ENCODE measurements around the gene AQP12A.
"Not testable (repeated sequence)": the region's sequence is repeated elsewhere in the genome, so short reads cannot be mapped to it uniquely, and the experiment has no call there.

AQP12A gene

GRCh38 chr2:240688553-240688919, 3.1 kb upstream of the AQP12A start:
- no peak for TF ChIP-seq CTCF (IDR thresholded peaks at IDR 0.05; ENCODE audit: borderline replicate concordance, extremely low read depth, low read length, poor library complexity, severe bottlenecking)
- H4K20me1 ChIP-seq (ENCODE audit: insufficient read depth, low read length) = no peaks in the 10 kb centered on the region
- H3K79me2 ChIP-seq (ENCODE audit: insufficient read depth, low read length) = no peaks in the 10 kb centered on the region
- no peaks in the 10 kb centered on the region for H3K9me3 ChIP-seq (ENCODE audit: insufficient read depth, low read length, severe bottlenecking)
- H3K4me2 ChIP-seq (ENCODE audit: insufficient read depth, low read length) = no peak overlapping the region
- H3K36me3 ChIP-seq (ENCODE audit: insufficient read depth, low read length) = no peaks in the 10 kb centered on the region
- DNase-seq (no peak), ATAC-seq (ENCODE audit: insufficient read depth, low read depth) (no peak)
- H3K27me3 ChIP-seq (ENCODE audit: insufficient read depth, low read length, poor library complexity) = peaks cover 10% of the 10 kb centered on the region
- no peak overlapping the region for H3K27ac ChIP-seq (ENCODE audit: low read length)
- H3K4me1 ChIP-seq (ENCODE audit: insufficient read depth, low read length) = no peaks in the 10 kb centered on the region
- H3K4me3 ChIP-seq (ENCODE audit: low read depth in 1 of 2, low read length in 2 of 2) = no peak overlapping the region
- H2AFZ ChIP-seq (ENCODE audit: low read depth, low read length) = no peak overlapping the region
- no peak overlapping the region for H3K9ac ChIP-seq (ENCODE audit: low read depth, low read length)

GRCh38 chr2:240689975-240690374, 1.7 kb upstream of the AQP12A start:
- ATAC-seq (ENCODE audit: insufficient read depth, low read depth) = no peak
- Histone ChIP-seq H3K79me2 (ENCODE audit: insufficient read depth, low read length) (no peaks in the 10 kb centered on the region), H3K9me3 (ENCODE audit: insufficient read depth, low read length, severe bottlenecking) (no peaks in the 10 kb centered on the region), H3K4me1 (ENCODE audit: insufficient read depth, low read length) (no peaks in the 10 kb centered on the region), H3K36me3 (ENCODE audit: insufficient read depth, low read length) (no peaks in the 10 kb centered on the region), H3K27me3 (ENCODE audit: insufficient read depth, low read length, poor library complexity) (peaks cover 10% of the 10 kb centered on the region), H4K20me1 (ENCODE audit: insufficient read depth, low read length) (no peaks in the 10 kb centered on the region), H3K9ac (ENCODE audit: low read depth, low read length) (no peak overlapping the region), H3K27ac (ENCODE audit: low read length) (no peak overlapping the region), H3K4me3 (ENCODE audit: low read depth in 1 of 2, low read length in 2 of 2) (no peak overlapping the region), H2AFZ (ENCODE audit: low read depth, low read length) (no peak overlapping the region), H3K4me2 (ENCODE audit: insufficient read depth, low read length) (no peak overlapping the region)
- no peak for TF ChIP-seq CTCF (IDR thresholded peaks at IDR 0.05; ENCODE audit: borderline replicate concordance, extremely low read depth, low read length, poor library complexity, severe bottlenecking)
- TF ChIP-seq EZH2 (IDR thresholded peaks at IDR 0.05; ENCODE audit: borderline replicate concordance, low read depth, low read length, severe bottlenecking) = no peak
- no peak for DNase-seq

DNA sequence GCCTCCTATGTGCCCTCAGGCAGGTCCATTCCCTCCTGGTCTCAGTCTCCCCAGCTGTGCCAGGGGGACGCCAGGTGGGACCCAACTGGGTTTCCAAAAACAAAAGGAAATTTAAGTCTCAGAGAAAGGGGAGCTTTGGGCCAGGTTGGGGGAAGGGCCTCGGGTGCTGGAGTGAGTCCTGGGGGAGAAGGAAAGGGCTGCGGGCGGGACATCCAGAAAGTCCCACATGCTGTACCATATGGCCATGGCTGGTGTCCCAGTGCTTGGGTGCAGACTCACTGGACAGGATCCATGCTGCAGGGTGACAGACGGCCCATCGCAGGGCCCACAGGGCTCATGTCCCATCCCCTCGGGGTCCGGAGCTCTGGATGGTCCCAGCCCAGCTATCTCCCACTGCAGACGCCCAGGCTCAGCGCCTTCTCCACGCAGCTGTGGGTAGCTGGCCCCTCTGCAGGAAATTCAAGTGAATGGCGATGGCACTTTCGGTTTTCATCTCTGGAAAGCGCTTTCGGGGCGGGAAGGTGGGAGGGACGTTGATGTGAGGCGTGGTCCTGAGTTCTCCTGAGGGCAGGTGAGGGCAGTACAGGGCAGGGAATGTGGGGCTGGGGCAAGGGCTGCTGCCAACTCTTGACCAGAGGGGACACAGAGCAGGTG, 1.1 kb upstream of the AQP12A start:
- H3K4me3 ChIP-seq (ENCODE audit: low read depth in 1 of 2, low read length in 2 of 2); H3K79me2 ChIP-seq (ENCODE audit: insufficient read depth, low read length); H3K4me2 ChIP-seq (ENCODE audit: insufficient read depth, low read length); H3K9ac ChIP-seq (ENCODE audit: low read depth, low read length); H2AFZ ChIP-seq (ENCODE audit: low read depth, low read length); H3K9me3 ChIP-seq (ENCODE audit: insufficient read depth, low read length, severe bottlenecking); DNase-seq; H3K27ac ChIP-seq (ENCODE audit: low read length); ATAC-seq (ENCODE audit: insufficient read depth, low read depth); H4K20me1 ChIP-seq (ENCODE audit: insufficient read depth, low read length); H3K4me1 ChIP-seq (ENCODE audit: insufficient read depth, low read length); H3K36me3 ChIP-seq (ENCODE audit: insufficient read depth, low read length): not testable (repeated sequence)
- peaks cover 10% of the 10 kb centered on the region for H3K27me3 ChIP-seq (ENCODE audit: insufficient read depth, low read length, poor library complexity)

DNA sequence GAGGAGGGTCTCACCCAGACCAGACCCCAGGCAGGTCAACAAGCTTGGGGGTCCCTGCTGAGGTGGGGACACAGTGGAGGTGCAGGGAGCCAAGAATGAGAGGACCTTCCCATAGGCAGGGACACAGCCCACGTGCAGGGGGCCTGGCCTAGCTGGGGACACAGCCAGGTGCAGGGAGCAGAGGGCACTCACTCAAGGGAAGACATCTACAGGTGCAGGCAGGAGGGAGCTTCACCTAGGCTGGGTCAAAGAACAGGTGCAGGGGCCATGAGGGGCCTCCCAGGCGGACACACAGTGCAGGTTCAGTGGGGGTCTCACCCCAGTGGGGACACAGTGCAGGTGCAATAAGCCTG, 615 bp upstream of the AQP12A start:
- not testable (repeated sequence) for ATAC-seq (ENCODE audit: insufficient read depth, low read depth); H4K20me1 ChIP-seq (ENCODE audit: insufficient read depth, low read length); H3K79me2 ChIP-seq (ENCODE audit: insufficient read depth, low read length); H3K9me3 ChIP-seq (ENCODE audit: insufficient read depth, low read length, severe bottlenecking); H3K27me3 ChIP-seq (ENCODE audit: insufficient read depth, low read length, poor library complexity); H3K36me3 ChIP-seq (ENCODE audit: insufficient read depth, low read length); H3K27ac ChIP-seq (ENCODE audit: low read length); H3K4me3 ChIP-seq (ENCODE audit: low read depth in 1 of 2, low read length in 2 of 2); H3K4me1 ChIP-seq (ENCODE audit: insufficient read depth, low read length); H3K4me2 ChIP-seq (ENCODE audit: insufficient read depth, low read length); DNase-seq; H2AFZ ChIP-seq (ENCODE audit: low read depth, low read length); H3K9ac ChIP-seq (ENCODE audit: low read depth, low read length)

- DNase-seq; H3K4me3 ChIP-seq (ENCODE audit: low read depth in 1 of 2, low read length in 2 of 2); H3K27ac ChIP-seq (ENCODE audit: low read length); H3K4me2 ChIP-seq (ENCODE audit: insufficient read depth, low read length); H4K20me1 ChIP-seq (ENCODE audit: insufficient read depth, low read length); H3K36me3 ChIP-seq (ENCODE audit: insufficient read depth, low read length); H3K9ac ChIP-seq (ENCODE audit: low read depth, low read length); ATAC-seq (ENCODE audit: insufficient read depth, low read depth); H2AFZ ChIP-seq (ENCODE audit: low read depth, low read length); H3K27me3 ChIP-seq (ENCODE audit: insufficient read depth, low read length, poor library complexity); H3K9me3 ChIP-seq (ENCODE audit: insufficient read depth, low read length, severe bottlenecking); H3K79me2 ChIP-seq (ENCODE audit: insufficient read depth, low read length); H3K4me1 ChIP-seq (ENCODE audit: insufficient read depth, low read length): not testable (repeated sequence)
These were observed 1.2 kb downstream of the AQP12A start for GRCh38 chr2:240692583-240693561.

DNA sequence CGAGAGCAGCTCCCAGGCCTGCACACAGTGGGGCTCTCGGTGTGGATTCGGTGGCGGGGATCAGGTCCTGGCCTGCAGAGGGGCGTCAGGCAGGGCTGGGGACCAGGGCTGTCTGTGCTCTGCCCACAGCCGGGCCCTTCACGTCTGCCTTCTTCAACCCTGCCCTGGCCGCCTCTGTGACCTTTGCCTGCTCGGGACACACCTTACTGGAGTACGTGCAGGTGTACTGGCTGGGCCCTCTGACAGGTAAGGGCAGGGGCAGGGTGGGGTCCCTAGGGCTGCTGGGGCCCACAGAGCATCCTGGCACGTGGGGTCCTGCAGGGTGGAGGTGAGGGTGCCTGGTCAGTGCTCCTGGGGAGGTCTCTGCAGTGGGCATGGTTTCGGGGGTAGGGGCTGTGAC, 2.6 kb downstream of the AQP12A start:
- H3K9ac ChIP-seq (ENCODE audit: low read depth, low read length); H3K27me3 ChIP-seq (ENCODE audit: insufficient read depth, low read length, poor library complexity); H3K4me1 ChIP-seq (ENCODE audit: insufficient read depth, low read length); ATAC-seq (ENCODE audit: insufficient read depth, low read depth); H3K79me2 ChIP-seq (ENCODE audit: insufficient read depth, low read length); H3K9me3 ChIP-seq (ENCODE audit: insufficient read depth, low read length, severe bottlenecking); H2AFZ ChIP-seq (ENCODE audit: low read depth, low read length); H3K4me3 ChIP-seq (ENCODE audit: low read depth in 1 of 2, low read length in 2 of 2); H3K4me2 ChIP-seq (ENCODE audit: insufficient read depth, low read length); H3K36me3 ChIP-seq (ENCODE audit: insufficient read depth, low read length); DNase-seq; H3K27ac ChIP-seq (ENCODE audit: low read length); H4K20me1 ChIP-seq (ENCODE audit: insufficient read depth, low read length): not testable (repeated sequence)
